Stomach (tissue), 9 donors: ENCODE data around the gene CHPF. TPM values are rescaled to one million over a fixed set of nuclear protein-coding genes. Genes with fewer than 3 reads are reported as not detected.

Source experiments
- DNase-seq, 2 donors: peaks; one replicate each; pipeline versions ENCODE4 v3.0.0 to v3.0.0-alpha.2; 2013 to 2019
- H3K27ac ChIP-seq, 5 donors: fragments of 200-600 bp in 4 of 5; sonication (generic) in 4 of 5; one replicate each; pipeline ENCODE4 v1.5.1; 2013 to 2019; ENCODE audit warnings: mild to moderate bottlenecking in 1 of 5, moderate library complexity in 1 of 5
- H3K27me3 ChIP-seq, 3 donors: fragments of 200-600 bp; sonication (generic); one replicate each; pipeline ENCODE4 v1.5.1; 2017 to 2019; ENCODE audit warnings: mixed run types in 1 of 3
- H3K36me3 ChIP-seq, 4 donors: fragments of 200-600 bp; sonication (generic); 1 replicate in 3 of 4; 2 replicates in 1 of 4; pipeline ENCODE4 v1.5.1; 2016 to 2019
- H3K4me1 ChIP-seq, 4 donors: fragments of 200-600 bp; sonication (generic); one replicate each; pipeline ENCODE4 v1.5.1; 2016 to 2019
- H3K4me3 ChIP-seq, 4 donors: fragments of 200-600 bp; sonication (generic) in 3 of 4; one replicate each; pipeline ENCODE4 v1.5.1; 2016 to 2019; ENCODE audit warnings: mild to moderate bottlenecking in 1 of 4
- H3K9me3 ChIP-seq, 4 donors: fragments of 200-600 bp; sonication (generic); one replicate each; pipeline ENCODE4 v1.5.1; 2016 to 2019
- CTCF ChIP-seq, 7 experiments: fragments of 450-650 bp in 4 of 7; fragments of 200-600 bp in 3 of 7; sonication (generic) in 3 of 7; IDR thresholded peaks; one replicate each; pipeline ENCODE4 v1.5.1; 2016 to 2019; ENCODE audit warnings: antibody characterized with exemption in 7 of 7, control low read depth in 2 of 7, mild to moderate bottlenecking in 1 of 7
- EP300 ChIP-seq: sonication (generic); formaldehyde crosslinking; IDR thresholded peaks from one replicate; pipeline ENCODE4 v1.6.1; 2017; ENCODE audit warnings: antibody characterized with exemption
- POLR2A ChIP-seq, 4 donors: fragments of 450-650 bp; IDR thresholded peaks; one replicate each; pipeline ENCODE4 v1.6.1; 2016; ENCODE audit warnings: antibody characterized with exemption in 4 of 4, control low read depth in 2 of 4, mild to moderate bottlenecking in 1 of 4, moderate library complexity in 1 of 4
- POLR2AphosphoS5 ChIP-seq, 3 donors: sonication (generic); formaldehyde crosslinking; IDR thresholded peaks; one replicate each; pipeline ENCODE4 v1.6.1; 2016; ENCODE audit warnings: antibody characterized with exemption in 3 of 3
- WGBS, 5 donors: extraction: QIAGEN DNeasy Blood & Tissue Kit in 3 of 5; methylation state at CpG; one replicate each; pipeline versions ENCODE4 v1.1.5 to v1.1.7; 2013 to 2018; 5-methylcytosine and 5-hydroxymethylcytosine counted together
- intact Hi-C: fragments of 100-400 bp; cut with DNase I; formaldehyde crosslinking; loops from one replicate; pipeline ENCODE4 v1.15.1; 2023; ENCODE audit warnings: low total_unique reads
- polyA plus RNA-seq, 3 donors: library from polyadenylated mRNA; stranded (reverse); fragments of 200-250 nt; gene quantifications; one replicate each; pipeline ENCODE4 v1.2.3, GENCODE V29; 2013
- total RNA-seq, 5 donors: library from RNA; depleted of rRNA; stranded (reverse); fragments of >200 nt; gene quantifications; one replicate each; pipeline versions ENCODE4 v1.1.0 to v1.2.3, GENCODE V29; 2014 to 2016
- donor health status: healthy with polysubstance abuse.
- donor health status: Bipolar disorder and iron deficiency.
- donor health status: healthy.

The CHPF gene
- total and polyA plus RNA-seq, 8 donors, result 10.8 to 119 (median 45.7) TPM

GRCh38 chr2:219571311-219572236 lies 28.0 kb upstream of the CHPF start, which contains the start of gene OBSL1:
TSS of gene OBSL1 (minus strand) at chr2:219571539. CDS start at chr2:219571232, 307 bp downstream.
- peak; percentile 63 to 91 for DNase-seq
- H3K4me1 ChIP-seq, result peaks cover 8 to 23% (median 22%) of the 10 kb centered on the region in 4 donors
- peak within 1 kb of the TSS; percentile 49 to 90 (median 84) for H3K27ac ChIP-seq
- H3K4me3 ChIP-seq, result peak within 1 kb of the TSS; percentile 71 to 88 (median 78)
- H3K27me3 ChIP-seq, result peaks cover 0 to 52% (median 15%) of the 10 kb centered on the region in 3 donors
- intact Hi-C loops, result no loop called here
- peak in 2 of 3 donors; percentile 11 to 49 for TF ChIP-seq POLR2AphosphoS5 (IDR thresholded peaks at IDR 0.05)
- TF ChIP-seq EP300, result no peak
- WGBS, 5 donors, result 5 to 18% (median 12%) methylated on average over 13 to 42 of the region's 42 CpGs
- no peaks in the 10 kb centered on the region for H3K9me3 ChIP-seq
- H3K36me3 ChIP-seq, result peaks cover 0 to 17% (median 15%) of the 10 kb centered on the region in 4 donors

GRCh38 chr2:219570924-219571310 lies 27.3 kb upstream of the CHPF start:
- Histone ChIP-seq H3K36me3 (peaks cover 0 to 23% (median 19%) of the 10 kb centered on the region in 4 donors), H3K4me1 (peaks cover 8 to 23% (median 22%) of the 10 kb centered on the region in 4 donors), H3K27me3 (peaks cover 0 to 46% (median 15%) of the 10 kb centered on the region in 3 donors), H3K4me3 (peak overlapping the region; percentile 71 to 88 (median 78)), H3K9me3 (no peaks in the 10 kb centered on the region), H3K27ac (peak overlapping the region; percentile 49 to 90 (median 84))
- WGBS, 5 donors, result 0 to 1% (median 0%) methylated on average over 15 to 55 of the region's 55 CpGs; no CpG with 5 or more reads in 1 of the 5 donors
- TF ChIP-seq POLR2AphosphoS5 (IDR thresholded peaks at IDR 0.05), result no peak
- no peak for TF ChIP-seq POLR2A (IDR thresholded peaks at IDR 0.05)
- TF ChIP-seq CTCF (IDR thresholded peaks at IDR 0.05), result no peak
- DNase-seq, result peak in 1 of 2 donors; percentile 71
- intact Hi-C loops, result no loop called here

- peak in 1 of 2 donors; percentile 73 for DNase-seq
- H3K4me3 ChIP-seq, result peak overlapping the region; percentile 71 to 88 (median 78)
- no peaks in the 10 kb centered on the region for H3K9me3 ChIP-seq
- peak overlapping the region; percentile 49 to 90 (median 84) for H3K27ac ChIP-seq
- peaks cover 0 to 27% (median 19%) of the 10 kb centered on the region in 4 donors for H3K36me3 ChIP-seq
- peaks cover 0 to 41% (median 15%) of the 10 kb centered on the region in 3 donors for H3K27me3 ChIP-seq
- peaks cover 8 to 23% (median 22%) of the 10 kb centered on the region in 4 donors for H3K4me1 ChIP-seq
- 11 to 81% (median 15%) methylated on average over 15 to 95 of the region's 95 CpGs for WGBS, 5 donors
- TF ChIP-seq CTCF (IDR thresholded peaks at IDR 0.05), result no peak
- peak in 1 of 3 donors; percentile 31 for TF ChIP-seq POLR2AphosphoS5 (IDR thresholded peaks at IDR 0.05)
- intact Hi-C loops, result no loop called here
Observed at GRCh38 chr2:219570194-219570923, 26.8 kb upstream of the CHPF start.

- Histone ChIP-seq H3K4me3 (peak overlapping the region; percentile 71 to 88 (median 78)), H3K27ac (peak overlapping the region in 1 of 5 donors; percentile 90), H3K4me1 (peaks cover 8 to 23% (median 22%) of the 10 kb centered on the region in 4 donors), H3K36me3 (peaks cover 0 to 35% (median 19%) of the 10 kb centered on the region in 4 donors), H3K27me3 (peaks cover 0 to 34% (median 15%) of the 10 kb centered on the region in 3 donors), H3K9me3 (no peaks in the 10 kb centered on the region)
- intact Hi-C loops, result no loop called here
- TF ChIP-seq POLR2AphosphoS5 (IDR thresholded peaks at IDR 0.05), result no peak
- no peak for TF ChIP-seq EP300
- TF ChIP-seq POLR2A (IDR thresholded peaks at IDR 0.05), result no peak
- TF ChIP-seq CTCF (IDR thresholded peaks at IDR 0.05), result no peak
- no peak for DNase-seq
- WGBS, 5 donors, result 88 to 96% (median 91%) methylated on average over 6 of the region's 6 CpGs
Observed at GRCh38 chr2:219569635-219570034, 26.0 kb upstream of the CHPF start.
